ENCODE results near the gene SENP3. TPM values are rescaled to one million over a fixed set of nuclear protein-coding genes. Genes with fewer than 3 reads are reported as not detected.
A peak's percentile ranks its signal among the peaks of the same experiment; 100 is the strongest.

Gene SENP3
- polyA plus RNA-seq, 3 donors = 25.1 to 52.1 (median 43.0) TPM

DNA sequence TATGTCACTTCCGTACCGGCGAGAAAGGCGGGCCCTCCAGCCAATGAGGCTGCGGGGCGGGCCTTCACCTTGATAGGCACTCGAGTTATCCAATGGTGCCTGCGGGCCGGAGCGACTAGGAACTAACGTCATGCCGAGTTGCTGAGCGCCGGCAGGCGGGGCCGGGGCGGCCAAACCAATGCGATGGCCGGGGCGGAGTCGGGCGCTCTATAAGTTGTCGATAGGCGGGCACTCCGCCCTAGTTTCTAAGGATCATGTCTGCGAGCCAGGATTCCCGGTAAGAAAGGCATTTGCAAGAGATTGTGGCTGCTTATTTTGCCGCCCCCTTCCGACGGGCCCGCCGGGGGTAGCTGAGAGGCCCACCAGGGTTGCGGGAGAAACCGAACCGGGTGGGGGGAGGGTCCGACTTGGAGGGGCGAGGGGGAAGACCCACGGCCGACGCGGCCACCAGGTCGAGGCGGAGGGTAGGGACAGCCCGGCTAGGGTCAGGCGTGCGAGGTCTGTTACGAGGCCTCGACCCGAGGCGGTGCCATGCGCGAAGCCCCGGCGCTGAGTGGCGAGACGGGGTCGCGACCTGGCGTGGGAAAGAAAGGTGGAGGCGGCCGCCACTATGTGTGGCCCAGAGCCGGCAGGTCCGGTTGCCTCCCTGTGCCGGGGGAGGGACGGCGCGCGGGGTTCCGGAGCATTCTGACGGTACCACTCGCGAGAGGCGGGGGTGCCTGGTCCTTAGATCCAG lies 11.0 kb downstream of the SENP3 start:
- peak overlapping the region; percentile 86 for H3K27ac ChIP-seq (ENCODE audit: low read depth, low read length)
- 0 to 1% (median 1%) methylated on average over 69 to 73 of the region's 73 CpGs for WGBS, 3 donors

DNA sequence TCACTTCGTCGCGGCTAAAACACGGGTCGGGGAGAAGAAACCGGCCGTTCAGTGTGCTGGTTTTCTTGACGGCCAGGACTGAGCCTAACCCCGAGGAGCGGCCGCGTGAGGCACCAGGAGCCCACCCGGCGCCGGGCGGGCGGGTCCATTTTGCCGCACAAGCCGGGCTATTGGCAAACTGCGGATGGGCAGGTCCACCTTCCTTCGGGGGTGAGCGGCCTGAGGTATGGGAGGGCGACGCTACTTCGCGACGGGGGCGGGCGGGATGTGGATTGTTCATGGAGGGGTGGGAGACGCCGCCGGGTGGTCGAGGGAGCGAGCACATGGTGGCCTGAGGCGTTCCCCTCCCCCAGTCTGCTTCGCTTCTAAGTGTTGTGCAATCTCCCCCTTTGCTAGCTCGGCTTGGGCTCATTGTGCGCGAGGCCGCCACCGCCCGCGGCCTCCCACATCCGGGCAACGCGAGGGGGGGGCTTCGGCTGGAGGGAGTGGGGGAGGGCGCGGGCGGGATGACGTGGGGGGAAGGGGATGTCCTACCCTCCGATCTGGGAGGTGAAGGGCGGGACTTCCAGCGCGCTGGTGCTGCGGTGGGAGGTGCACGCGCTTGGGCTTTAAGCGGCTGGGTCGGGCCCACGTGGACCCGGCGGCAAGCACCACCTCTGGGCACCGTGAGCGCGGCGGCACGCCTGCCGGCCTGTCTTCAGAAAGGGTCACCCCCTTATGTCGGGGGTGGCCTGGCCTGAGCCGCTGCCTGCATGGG lies 11.8 kb downstream of the SENP3 start:
- 0% methylated on average over 59 to 71 of the region's 71 CpGs for WGBS, 3 donors
- H3K27ac ChIP-seq (ENCODE audit: low read depth, low read length) = peak overlapping the region; percentile 86

DNA sequence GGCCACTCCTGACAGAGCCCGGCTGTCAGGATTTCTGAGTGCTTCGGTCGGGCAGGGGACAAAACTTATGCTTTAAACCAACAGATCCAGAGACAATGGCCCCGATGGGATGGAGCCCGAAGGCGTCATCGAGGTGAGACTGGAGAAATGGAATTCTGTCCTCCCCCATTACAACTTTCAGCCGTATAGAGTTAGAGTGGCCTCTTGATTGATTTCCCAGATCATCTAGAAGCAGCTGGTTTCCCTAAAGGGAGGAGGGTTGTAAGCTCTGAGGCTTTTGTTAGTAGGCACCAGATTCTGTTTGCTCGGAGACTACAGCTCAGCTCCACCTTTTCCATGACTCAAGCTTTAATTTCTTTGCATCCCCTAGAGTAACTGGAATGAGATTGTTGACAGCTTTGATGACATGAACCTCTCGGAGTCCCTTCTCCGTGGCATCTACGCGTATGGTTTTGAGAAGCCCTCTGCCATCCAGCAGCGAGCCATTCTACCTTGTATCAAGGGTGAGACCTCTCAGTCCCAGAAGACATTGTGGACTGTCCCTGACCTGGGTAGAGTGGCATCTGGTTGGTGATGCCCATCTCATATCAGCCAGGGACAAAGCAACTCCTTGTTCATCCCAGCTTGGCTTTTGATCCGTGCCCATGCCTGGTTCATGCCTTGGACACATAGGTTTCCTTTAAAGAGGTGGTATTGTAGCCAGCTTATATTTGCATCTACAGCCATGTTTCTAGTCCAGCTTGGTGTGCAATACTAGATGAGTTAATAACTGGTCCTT lies 12.6 kb downstream of the SENP3 start:
- 20 to 28% (median 27%) methylated on average over 15 of the region's 15 CpGs for WGBS, 3 donors
- no peak overlapping the region for H3K27ac ChIP-seq (ENCODE audit: low read depth, low read length)

DNA sequence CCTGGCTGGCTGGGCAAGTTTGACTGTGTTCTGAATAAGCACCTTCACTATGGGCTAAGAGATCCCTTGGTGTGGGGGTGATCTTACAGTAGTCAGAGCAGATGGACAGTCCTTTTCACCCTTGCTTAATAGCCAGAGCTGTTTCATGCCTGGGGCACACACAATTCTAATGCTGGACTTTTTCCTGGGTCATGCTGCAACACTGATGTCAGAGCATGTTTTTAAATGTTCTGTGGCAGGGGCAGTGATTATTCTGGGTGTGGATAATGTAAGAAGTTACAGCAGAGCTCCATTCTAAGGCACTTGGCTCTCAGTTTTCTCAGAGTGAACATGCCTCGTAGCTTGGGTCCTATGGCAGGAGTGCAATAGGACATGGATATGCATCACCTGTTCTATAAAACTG lies 13.8 kb downstream of the SENP3 start:
- 72 to 86% (median 77%) methylated on average over 1 of the region's 1 CpG for WGBS, 3 donors
- no peak overlapping the region for H3K27ac ChIP-seq (ENCODE audit: low read depth, low read length)

DNA sequence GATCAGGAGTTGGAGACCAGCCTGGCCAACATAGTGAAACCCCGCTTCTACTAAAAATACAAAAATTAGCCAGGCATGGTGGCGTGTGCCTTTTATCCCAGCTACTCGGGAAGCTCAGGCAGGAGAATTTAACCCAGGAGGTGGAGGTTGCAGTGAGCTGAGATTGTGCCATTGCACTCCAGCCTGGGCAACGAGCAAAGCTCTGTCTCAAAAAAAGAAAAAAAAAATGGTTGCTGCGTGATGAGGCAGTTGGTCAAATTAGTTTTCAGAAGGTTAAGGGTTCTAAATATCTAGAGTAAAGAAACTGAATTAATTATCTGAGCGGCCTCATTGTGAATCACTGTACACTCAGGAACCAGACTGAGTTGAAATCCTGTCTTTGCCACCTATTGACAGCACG lies 14.2 kb downstream of the SENP3 start:
- 70 to 73% (median 71%) methylated on average over 7 of the region's 7 CpGs for WGBS, 3 donors
- no peak overlapping the region for H3K27ac ChIP-seq (ENCODE audit: low read depth, low read length)

DNA sequence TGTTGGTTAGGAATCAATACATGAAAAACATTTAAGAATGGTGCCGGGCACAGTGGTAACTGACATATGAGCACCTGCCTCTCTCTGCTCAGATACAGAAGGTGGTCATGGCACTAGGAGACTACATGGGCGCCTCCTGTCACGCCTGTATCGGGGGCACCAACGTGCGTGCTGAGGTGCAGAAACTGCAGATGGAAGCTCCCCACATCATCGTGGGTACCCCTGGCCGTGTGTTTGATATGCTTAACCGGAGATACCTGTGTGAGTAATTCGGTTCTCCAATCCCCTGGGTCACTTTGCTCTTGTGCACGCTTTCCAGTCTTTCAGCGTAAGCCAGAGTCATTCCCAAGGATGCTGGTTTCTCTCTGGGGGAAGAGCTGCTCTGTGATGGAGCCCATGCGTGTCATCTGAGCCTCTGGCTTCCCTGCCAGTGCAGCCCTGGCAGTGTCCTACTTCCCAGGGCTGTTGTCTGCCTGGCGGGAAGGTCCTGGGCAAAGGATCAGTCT lies 14.8 kb downstream of the SENP3 start:
- 73 to 86% (median 78%) methylated on average over 14 of the region's 14 CpGs for WGBS, 3 donors
- H3K27ac ChIP-seq (ENCODE audit: low read depth, low read length) = no peak overlapping the region

DNA sequence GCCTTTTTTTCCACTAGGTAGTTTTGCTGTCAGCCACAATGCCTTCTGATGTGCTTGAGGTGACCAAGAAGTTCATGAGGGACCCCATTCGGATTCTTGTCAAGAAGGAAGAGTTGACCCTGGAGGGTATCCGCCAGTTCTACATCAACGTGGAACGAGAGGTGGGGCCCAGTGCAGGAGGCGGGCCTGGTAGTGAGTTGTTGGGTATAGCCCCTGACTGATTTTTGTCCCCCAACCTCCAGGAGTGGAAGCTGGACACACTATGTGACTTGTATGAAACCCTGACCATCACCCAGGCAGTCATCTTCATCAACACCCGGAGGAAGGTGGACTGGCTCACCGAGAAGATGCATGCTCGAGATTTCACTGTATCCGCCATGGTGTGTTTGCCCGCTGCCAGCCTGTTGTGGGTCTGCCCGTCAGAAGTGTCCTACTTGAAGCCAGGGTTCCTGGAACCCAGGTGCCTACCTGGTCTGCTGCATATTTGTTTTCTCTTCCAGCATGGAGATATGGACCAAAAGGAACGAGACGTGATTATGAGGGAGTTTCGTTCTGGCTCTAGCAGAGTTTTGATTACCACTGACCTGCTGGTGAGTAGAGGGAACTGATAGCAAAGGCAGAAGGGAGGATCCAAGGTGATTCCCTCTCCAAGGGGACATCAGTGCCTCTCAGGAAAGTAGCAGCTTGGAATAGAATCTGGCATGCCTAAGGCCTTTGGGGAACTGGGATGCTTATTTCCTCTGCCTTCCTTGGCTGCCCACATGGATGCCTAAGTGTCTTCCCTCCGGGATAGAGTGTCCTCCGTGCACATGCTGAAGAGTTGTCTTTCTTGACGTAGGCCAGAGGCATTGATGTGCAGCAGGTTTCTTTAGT lies 15.8 kb downstream of the SENP3 start:
- 73 to 79% (median 77%) methylated on average over 17 of the region's 17 CpGs for WGBS, 3 donors

DNA sequence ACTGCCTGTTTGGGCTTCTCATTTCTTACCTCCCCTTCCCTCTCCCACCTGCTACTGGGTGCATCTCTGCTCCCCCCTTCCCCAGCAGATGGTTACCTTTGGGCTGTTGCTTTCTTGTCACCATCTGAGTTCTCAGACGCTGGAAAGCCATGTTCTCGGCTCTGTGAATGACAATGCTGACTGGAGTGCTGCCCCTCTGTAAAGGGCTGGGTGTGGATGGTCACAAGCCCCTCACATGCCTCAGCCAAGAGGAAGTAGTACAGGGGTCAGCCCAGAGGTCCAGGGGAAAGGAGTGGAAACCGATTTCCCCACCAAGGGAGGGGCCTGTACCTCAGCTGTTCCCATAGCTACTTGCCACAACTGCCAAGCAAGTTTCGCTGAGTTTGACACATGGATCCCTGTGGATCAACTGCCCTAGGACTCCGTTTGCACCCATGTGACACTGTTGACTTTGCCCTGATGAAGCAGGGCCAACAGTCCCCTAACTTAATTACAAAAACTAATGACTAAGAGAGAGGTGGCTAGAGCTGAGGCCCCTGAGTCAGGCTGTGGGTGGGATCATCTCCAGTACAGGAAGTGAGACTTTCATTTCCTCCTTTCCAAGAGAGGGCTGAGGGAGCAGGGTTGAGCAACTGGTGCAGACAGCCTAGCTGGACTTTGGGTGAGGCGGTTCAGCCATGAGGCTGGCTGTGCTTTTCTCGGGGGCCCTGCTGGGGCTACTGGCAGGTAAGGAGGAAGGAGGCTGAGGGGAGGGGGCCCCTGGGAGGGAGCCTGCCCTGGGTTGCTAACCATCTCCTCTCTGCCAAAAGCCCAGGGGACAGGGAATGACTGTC lies 17.5 kb downstream of the SENP3 start, which contains the start of gene CD68:
TSS of gene CD68 (plus strand) at position 638 of the 833 bp plus-strand sequence. CDS start at position 678, 40 bp downstream.
- WGBS, 3 donors = 11 to 21% (median 11%) methylated on average over 7 of the region's 7 CpGs

More for the DNA sequence above, 15.8 kb downstream of the SENP3 start:
- no peak overlapping the region for H3K27ac ChIP-seq (ENCODE audit: low read depth, low read length)

DNA sequence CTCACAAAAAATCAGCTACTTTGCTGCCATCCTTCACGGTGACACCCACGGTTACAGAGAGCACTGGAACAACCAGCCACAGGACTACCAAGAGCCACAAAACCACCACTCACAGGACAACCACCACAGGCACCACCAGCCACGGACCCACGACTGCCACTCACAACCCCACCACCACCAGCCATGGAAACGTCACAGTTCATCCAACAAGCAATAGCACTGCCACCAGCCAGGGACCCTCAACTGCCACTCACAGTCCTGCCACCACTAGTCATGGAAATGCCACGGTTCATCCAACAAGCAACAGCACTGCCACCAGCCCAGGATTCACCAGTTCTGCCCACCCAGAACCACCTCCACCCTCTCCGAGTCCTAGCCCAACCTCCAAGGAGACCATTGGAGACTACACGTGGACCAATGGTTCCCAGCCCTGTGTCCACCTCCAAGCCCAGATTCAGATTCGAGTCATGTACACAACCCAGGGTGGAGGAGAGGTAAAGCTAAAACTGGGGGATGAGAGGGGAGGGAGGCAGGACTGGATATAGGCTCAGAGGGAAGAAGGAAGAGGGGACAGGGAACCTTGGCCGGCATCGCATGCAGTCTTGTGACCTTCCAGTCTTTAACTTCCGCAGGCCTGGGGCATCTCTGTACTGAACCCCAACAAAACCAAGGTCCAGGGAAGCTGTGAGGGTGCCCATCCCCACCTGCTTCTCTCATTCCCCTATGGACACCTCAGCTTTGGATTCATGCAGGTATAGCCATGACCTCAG lies 18.3 kb downstream of the SENP3 start:
- WGBS, 3 donors = 60 to 79% (median 61%) methylated on average over 12 of the region's 12 CpGs
- H3K27ac ChIP-seq (ENCODE audit: low read depth, low read length) = peak overlapping the region; percentile 38

More for the DNA sequence above, 17.5 kb downstream of the SENP3 start, which contains the start of gene CD68:
- peak within 1 kb of the TSS; percentile 40 for H3K27ac ChIP-seq (ENCODE audit: low read depth, low read length)

DNA sequence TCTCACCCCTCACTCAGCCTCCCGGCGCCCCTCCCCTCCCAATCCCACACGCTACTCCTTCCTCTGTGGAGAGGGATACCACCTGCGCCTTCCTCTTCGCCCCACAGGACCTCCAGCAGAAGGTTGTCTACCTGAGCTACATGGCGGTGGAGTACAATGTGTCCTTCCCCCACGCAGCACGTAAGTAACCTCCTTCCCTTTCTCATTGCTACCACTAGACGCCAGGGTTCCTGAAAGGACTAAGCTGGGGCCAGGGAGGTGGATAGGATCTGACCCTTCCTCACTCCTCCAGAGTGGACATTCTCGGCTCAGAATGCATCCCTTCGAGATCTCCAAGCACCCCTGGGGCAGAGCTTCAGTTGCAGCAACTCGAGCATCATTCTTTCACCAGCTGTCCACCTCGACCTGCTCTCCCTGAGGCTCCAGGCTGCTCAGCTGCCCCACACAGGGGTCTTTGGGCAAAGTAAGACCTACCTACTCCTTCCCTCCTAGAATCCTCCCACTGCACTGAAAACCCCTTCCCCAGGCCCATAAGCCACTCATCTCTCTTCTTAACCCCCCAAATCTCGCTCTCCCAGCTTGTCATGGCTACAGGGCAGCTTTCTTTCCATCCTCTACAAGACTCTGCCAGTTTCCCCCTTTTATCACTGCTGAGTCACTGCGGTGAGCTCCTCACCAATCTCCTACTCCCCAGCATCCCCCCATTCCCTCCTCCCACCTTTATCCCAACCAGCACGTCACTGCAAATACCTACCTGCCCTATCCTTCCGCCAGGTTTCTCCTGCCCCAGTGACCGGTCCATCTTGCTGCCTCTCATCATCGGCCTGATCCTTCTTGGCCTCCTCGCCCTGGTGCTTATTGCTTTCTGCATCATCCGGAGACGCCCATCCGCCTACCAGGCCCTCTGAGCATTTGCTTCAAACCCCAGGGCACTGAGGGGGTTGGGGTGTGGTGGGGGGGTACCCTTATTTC lies 19.2 kb downstream of the SENP3 start:
- no peak overlapping the region for H3K27ac ChIP-seq (ENCODE audit: low read depth, low read length)
- WGBS, 3 donors = 70 to 86% (median 74%) methylated on average over 23 of the region's 23 CpGs

DNA sequence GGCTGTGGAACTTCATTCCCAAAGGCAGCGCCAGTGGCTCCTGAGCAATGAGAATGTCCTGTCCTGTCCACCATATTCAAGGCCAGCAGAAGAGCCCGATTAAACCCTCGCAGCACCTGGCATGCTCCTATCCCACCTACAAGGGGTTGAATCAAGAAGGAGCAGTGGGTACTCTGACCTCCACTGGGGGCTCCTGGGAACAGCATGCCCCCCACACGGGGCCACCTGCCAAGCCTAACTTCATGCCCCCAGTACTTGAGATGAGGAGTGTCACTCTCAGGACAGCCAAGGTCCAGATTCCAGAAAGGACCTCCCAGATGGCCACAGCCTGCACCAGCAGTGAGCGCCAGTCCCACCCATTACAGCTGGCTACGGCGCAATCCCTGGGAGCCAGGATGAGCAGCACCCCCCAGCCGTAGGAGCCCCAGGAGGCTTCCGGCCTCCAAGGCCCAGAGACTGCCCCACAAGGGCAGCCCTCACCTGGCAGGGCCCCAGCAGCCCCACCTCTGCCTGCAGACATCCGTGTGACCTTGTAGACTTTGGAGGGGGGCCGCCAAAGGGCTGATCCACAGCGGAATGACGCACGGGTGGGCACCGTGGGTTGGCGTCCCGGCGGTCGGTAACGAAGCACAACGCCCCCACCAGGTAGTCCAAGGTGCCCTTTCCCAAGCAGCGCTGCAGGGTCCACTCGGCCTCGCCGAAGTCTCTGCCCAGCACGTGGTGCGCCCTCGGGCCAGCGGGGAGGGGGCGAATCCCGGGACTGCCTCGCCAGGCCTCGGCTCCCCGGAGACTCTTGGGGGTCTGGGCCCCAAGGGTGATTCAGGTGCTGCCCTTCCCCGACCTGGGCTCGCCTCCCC lies 20.9 kb downstream of the SENP3 start:
- WGBS, 3 donors = 81 to 85% (median 83%) methylated on average over 36 of the region's 36 CpGs

DNA sequence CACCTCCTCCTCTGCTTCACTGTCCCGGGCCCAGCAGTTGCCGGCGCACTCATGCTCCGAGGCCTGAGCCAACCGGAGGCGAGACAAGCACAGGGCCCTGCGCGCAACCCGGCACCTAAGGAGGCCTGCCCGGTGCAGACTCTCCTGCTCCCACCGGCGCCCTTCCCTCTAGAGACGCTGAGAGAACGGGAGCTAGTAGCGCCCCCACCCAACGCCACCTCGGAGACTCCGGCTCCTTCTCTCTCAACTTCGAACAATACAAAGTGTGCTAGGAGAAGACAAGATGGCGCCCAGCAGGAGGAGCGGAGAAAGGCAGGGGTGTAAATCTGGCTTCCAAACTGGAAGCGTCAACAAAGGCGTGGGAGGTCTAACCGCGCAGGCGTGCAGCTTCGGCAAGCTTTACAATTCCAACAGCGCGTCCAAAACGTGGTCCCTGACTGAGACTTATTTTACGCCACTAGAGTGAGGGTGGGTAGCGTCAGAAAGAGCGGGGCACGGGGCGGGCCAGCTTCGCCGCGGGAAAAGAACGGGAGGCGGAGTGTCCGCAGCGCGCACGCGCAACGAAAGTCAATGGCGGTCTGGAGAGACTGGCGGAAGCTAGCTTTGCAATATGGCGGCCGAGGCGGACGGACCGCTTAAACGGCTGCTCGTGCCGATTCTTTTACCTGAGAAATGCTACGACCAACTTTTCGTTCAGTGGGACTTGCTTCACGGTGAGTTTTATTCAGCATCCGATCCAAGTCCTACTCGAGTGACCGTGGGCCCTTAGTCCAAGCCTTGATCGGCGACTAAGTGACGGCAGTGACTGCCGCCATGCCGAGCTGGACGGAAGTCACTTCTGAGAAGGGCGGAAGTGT lies 21.8 kb downstream of the SENP3 start, which contains the start of gene MPDU1:
TSS of gene MPDU1 (plus strand) at position 600 of the 857 bp plus-strand sequence. CDS start at position 611, 11 bp downstream.
- 11 to 15% (median 14%) methylated on average over 66 to 69 of the region's 69 CpGs for WGBS, 3 donors

More for the DNA sequence above, 20.9 kb downstream of the SENP3 start:
- peak overlapping the region; percentile 58 for H3K27ac ChIP-seq (ENCODE audit: low read depth, low read length)

DNA sequence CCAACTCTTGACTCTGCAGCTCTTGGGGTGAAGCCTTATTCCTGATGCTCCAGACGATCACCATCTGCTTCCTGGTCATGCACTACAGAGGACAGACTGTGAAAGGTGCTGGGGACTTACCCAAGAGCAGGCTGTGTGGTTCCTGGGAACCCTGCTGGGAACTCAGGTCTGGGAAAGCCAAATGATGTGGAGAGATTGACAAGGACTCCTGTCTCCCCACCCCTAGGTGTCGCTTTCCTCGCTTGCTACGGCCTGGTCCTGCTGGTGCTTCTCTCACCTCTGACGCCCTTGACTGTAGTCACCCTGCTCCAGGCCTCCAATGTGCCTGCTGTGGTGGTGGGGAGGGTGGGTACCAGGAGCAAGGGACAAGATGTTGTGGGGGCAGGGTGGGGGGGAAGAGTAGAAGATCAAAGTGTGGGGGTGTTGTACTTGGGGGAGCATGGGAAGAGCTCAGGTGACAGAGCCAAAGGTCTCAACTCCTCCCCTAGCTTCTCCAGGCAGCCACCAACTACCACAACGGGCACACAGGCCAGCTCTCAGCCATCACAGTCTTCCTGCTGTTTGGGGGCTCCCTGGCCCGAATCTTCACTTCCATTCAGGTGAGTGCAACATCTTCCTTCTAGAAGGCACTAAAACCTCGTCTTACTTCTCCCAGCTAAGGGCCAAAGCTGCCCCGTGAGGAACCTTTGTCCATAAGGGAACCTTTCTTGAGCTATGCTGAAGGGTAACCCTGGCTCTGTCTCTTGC lies 25.1 kb downstream of the SENP3 start:
- 46 to 76% (median 75%) methylated on average over 9 of the region's 9 CpGs for WGBS, 3 donors

More for the DNA sequence above, 21.8 kb downstream of the SENP3 start, which contains the start of gene MPDU1:
- peak within 1 kb of the TSS; percentile 58 for H3K27ac ChIP-seq (ENCODE audit: low read depth, low read length)

More for the DNA sequence above, 25.1 kb downstream of the SENP3 start:
- no peak overlapping the region for H3K27ac ChIP-seq (ENCODE audit: low read depth, low read length)
